SK-N-SH (cell line): ENCODE results near the gene SYNJ2. TPM values are rescaled to one million over a fixed set of nuclear protein-coding genes. Genes with fewer than 3 reads are reported as not detected.

Experiments
- CTCF ChIA-PET: fragments of 300-600, 350-600 bp; formaldehyde crosslinking; extraction: SDS; loops from one replicate; lab custom pipeline; 2021; lab: Yijun Ruan, JAX
- POLR2A ChIA-PET: fragments of 350-600 bp; sonication (Branson Sonifier 250); formaldehyde crosslinking; extraction: SDS; loops from one replicate; lab custom pipeline; 2020; ENCODE audit warnings: antibody characterized with exemption, inconsistent platforms; lab: Yijun Ruan, JAX
- DNase-seq: peaks from one replicate; pipeline ENCODE4 v3.0.0; 2012
- H2AFZ ChIP-seq: fragments of 200-600 bp; sonication (generic); 2 replicates; pipeline ENCODE4 v1.8.1; 2016; ENCODE audit warnings: antibody characterized with exemption, mild to moderate bottlenecking, low read depth
- H3F3A ChIP-seq: fragments of 200-600 bp; sonication (generic); replicated peaks from 2 replicates; pipeline ENCODE3; 2016; ENCODE audit warnings: antibody characterized with exemption, mild to moderate bottlenecking; ENCODE audit not compliant: insufficient read depth
- H3K27ac ChIP-seq, 2 experiments: fragments of 200-500 bp in 1 of 2; fragments of 200-600 bp in 1 of 2; sonication (Bioruptor generic) in 1 of 2; sonication (generic), shearing (Covaris generic) in 1 of 2; 2 replicates each; pipeline versions ENCODE4 v1.5.1 to v1.6.1; 2014 to 2016; ENCODE audit warnings: low read depth in 2 of 2, inconsistent platforms in 1 of 2, low read length in 1 of 2, mild to moderate bottlenecking in 1 of 2, mixed read lengths in 1 of 2
- H3K27me3 ChIP-seq: fragments of 200-600 bp; sonication (generic), shearing (Covaris generic); 2 replicates; pipeline ENCODE4 v1.6.1; 2016; ENCODE audit warnings: mixed run types; ENCODE audit not compliant: insufficient read depth
- H3K36me3 ChIP-seq, 2 experiments: fragments of 200-500 bp in 1 of 2; fragments of 200-600 bp in 1 of 2; sonication (Bioruptor generic) in 1 of 2; sonication (generic) in 1 of 2; replicated peaks in 1 of 2; 2 replicates each; pipeline versions ENCODE3 to v1.5.1; 2014 to 2016; ENCODE audit warnings: low read length in 1 of 2, mild to moderate bottlenecking in 1 of 2; ENCODE audit not compliant: insufficient read depth in 2 of 2, control insufficient read depth in 1 of 2
- H3K4me1 ChIP-seq, 2 experiments: fragments of 200-500 bp in 1 of 2; fragments of 200-600 bp in 1 of 2; sonication (Bioruptor generic) in 1 of 2; sonication (generic), shearing (Covaris generic) in 1 of 2; 2 replicates each; pipeline versions ENCODE4 v1.5.1 to v1.6.1; 2014 to 2016; ENCODE audit warnings: low read depth in 1 of 2, low read length in 1 of 2, mixed run types in 1 of 2; ENCODE audit not compliant: insufficient read depth in 2 of 2, control insufficient read depth in 1 of 2
- H3K4me2 ChIP-seq: fragments of 200-600 bp; sonication (generic), shearing (Covaris generic); 2 replicates; pipeline ENCODE4 v1.6.1; 2017; ENCODE audit warnings: mixed run types
- H3K4me3 ChIP-seq, 2 experiments: fragments of 200-500 bp in 1 of 2; fragments of 200-600 bp in 1 of 2; sonication (Bioruptor generic) in 1 of 2; sonication (generic), shearing (Covaris generic) in 1 of 2; 2 replicates each; pipeline versions ENCODE4 v1.5.1 to v1.8.1; 2014 to 2016; ENCODE audit warnings: low read depth in 2 of 2, inconsistent platforms in 1 of 2, low read length in 1 of 2, mild to moderate bottlenecking in 1 of 2, mixed read lengths in 1 of 2, moderate library complexity in 1 of 2
- H3K79me2 ChIP-seq: fragments of 200-600 bp; sonication (generic); 2 replicates; pipeline ENCODE4 v1.8.1; 2017; ENCODE audit warnings: mild to moderate bottlenecking; ENCODE audit not compliant: insufficient read depth
- H3K9ac ChIP-seq: fragments of 200-600 bp; sonication (generic); 2 replicates; pipeline ENCODE4 v1.6.1; 2017; ENCODE audit warnings: mixed run types
- H3K9me2 ChIP-seq: fragments of 200-600 bp; sonication (generic); 2 replicates; pipeline ENCODE4 v1.6.1; 2017; ENCODE audit warnings: mixed run types
- H3K9me3 ChIP-seq: fragments of 200-600 bp; sonication (generic); 2 replicates; pipeline ENCODE4 v1.6.1; 2017; ENCODE audit warnings: mixed run types, mild to moderate bottlenecking, moderate library complexity
- H4K20me1 ChIP-seq: fragments of 200-600 bp; sonication (generic); 2 replicates; pipeline ENCODE4 v1.6.1; 2017; ENCODE audit warnings: mild to moderate bottlenecking, mixed run types; ENCODE audit not compliant: insufficient read depth
- CHD2 ChIP-seq: fragments of 150-350 bp; IDR thresholded peaks from 2 replicates; pipeline ENCODE4 v1.6.1; 2018; ENCODE audit warnings: low read length; ENCODE audit not compliant: partially characterized antibody
- ELF1 ChIP-seq: IDR thresholded peaks from 2 replicates; pipeline ENCODE4 v1.4.0; 2012
- GATA2 ChIP-seq: sonication (generic); formaldehyde crosslinking; IDR thresholded peaks from 2 replicates; pipeline ENCODE4 v1.5.0; 2020; ENCODE audit warnings: mild to moderate bottlenecking, missing genetic modification reagents
- JUND ChIP-seq: IDR thresholded peaks from 2 replicates; pipeline ENCODE4 v1.4.0; 2012
- MEF2A ChIP-seq: IDR thresholded peaks from 2 replicates; pipeline ENCODE4 v1.4.0; 2012; ENCODE audit warnings: low read depth, borderline replicate concordance
- MXI1 ChIP-seq: IDR thresholded peaks from 2 replicates; pipeline ENCODE4 v1.6.1; 2012; ENCODE audit warnings: mild to moderate bottlenecking, low read depth, low read length, improper control_type of control experiment
- NFIC ChIP-seq: IDR thresholded peaks from 2 replicates; pipeline ENCODE4 v1.4.0; 2012; ENCODE audit warnings: borderline replicate concordance
- POLR2AphosphoS5 ChIP-seq: IDR thresholded peaks from 2 replicates; pipeline ENCODE4 v1.6.1; 2012; ENCODE audit warnings: low read depth, low read length
- RAD21 ChIP-seq: IDR thresholded peaks from 2 replicates; pipeline ENCODE4 v1.6.1; 2012; ENCODE audit warnings: mild to moderate bottlenecking, low read length
- SMC3 ChIP-seq: IDR thresholded peaks from 2 replicates; pipeline ENCODE4 v1.6.1; 2012; ENCODE audit warnings: low read depth, low read length, improper control_type of control experiment
- TAF1 ChIP-seq: IDR thresholded peaks from 2 replicates; pipeline ENCODE4 v1.6.1; 2012; ENCODE audit warnings: low read depth, mild to moderate bottlenecking, low read length, moderate library complexity, borderline replicate concordance
- TCF12 ChIP-seq: IDR thresholded peaks from 2 replicates; pipeline ENCODE4 v1.4.0; 2012
- WGBS: methylation state at CpG from one replicate; pipeline ENCODE4 v1.1.6; 2017; ENCODE audit warnings: low lambda C conversion rate; 5-methylcytosine and 5-hydroxymethylcytosine counted together
- polyA plus RNA-seq, 3 experiments: library from polyadenylated mRNA; depleted of rRNA; stranded (reverse); fragments of >200 nt; gene quantifications; 2 replicates each; pipeline ENCODE4 v1.2.3, GENCODE V29; 2012
- TF ChIP-seq, protein P1 (sequence below): fragments of 150-350 bp; IDR thresholded peaks from 2 replicates; pipeline ENCODE4 v1.6.1; 2016; ENCODE audit warnings: mild to moderate bottlenecking, low read depth, low read length
- TF ChIP-seq, protein P2 (sequence below): IDR thresholded peaks from 2 replicates; pipeline ENCODE4 v1.6.1; 2012; ENCODE audit warnings: mild to moderate bottlenecking, low read depth, low read length, moderate library complexity
- TF ChIP-seq, protein P3 (sequence below): IDR thresholded peaks from 2 replicates; pipeline ENCODE4; 2012
- TF ChIP-seq, protein P4 (sequence below): IDR thresholded peaks from 2 replicates; pipeline ENCODE4 v1.4.0; 2012; ENCODE audit warnings: low read depth, borderline replicate concordance
- TF ChIP-seq, protein P5 (sequence below): IDR thresholded peaks from 2 replicates; pipeline ENCODE4 v1.4.0; 2012; ENCODE audit warnings: low read depth, borderline replicate concordance
- TF ChIP-seq, protein P6 (sequence below): fragments of 150-350 bp; IDR thresholded peaks from 2 replicates; pipeline ENCODE4 v1.6.1; 2017; ENCODE audit warnings: antibody characterized with exemption, low read length, low read depth, borderline replicate concordance

SYNJ2 gene
- polyA plus RNA-seq, 1 of the 3 experiments (the other 2 are of a cell fraction): 40.0 TPM

DNA sequence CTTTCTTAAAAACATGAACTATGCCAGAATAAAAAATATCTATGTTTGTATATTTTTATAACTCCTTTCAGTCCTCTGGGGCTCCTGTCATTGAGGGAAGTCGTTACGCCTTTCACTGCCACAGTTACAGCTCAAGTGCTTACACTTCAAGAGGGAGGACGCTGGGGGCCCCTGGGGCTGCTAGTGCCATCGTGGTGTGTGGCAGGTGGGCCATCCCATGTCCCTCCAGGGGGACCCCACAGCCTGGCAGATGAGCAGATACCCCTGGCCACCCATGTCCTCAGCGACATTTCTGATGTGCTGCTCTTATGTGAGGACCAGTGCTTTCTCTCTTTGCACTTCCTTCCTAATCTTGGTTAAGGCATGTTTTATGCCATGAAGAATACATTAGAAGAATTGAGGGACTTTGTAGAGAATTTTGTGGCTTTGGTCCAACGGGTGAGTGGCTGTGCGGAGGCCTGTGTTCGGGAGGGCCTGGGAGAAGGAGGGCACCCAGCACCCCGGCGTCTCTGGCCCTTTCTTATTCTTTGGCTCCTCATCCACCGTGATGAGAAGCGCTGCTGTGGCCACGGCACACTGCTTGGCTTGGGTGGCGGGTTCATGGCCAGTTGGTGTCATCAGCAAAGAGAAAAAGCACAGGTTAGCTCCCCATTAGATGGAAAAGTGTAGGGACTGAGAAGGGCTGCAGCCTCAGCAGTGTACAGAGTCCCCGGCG is 38.3 kb upstream of the SYNJ2 start:
- no peaks in the 10 kb centered on the region for H3K9me2 ChIP-seq
- H2AFZ ChIP-seq: no peak overlapping the region
- POLR2A ChIA-PET: no interaction called here
- H3K36me3 ChIP-seq: peaks cover 58 to 67% of the 10 kb centered on the region in 2 experiments
- peaks cover 3% of the 10 kb centered on the region for H3F3A ChIP-seq
- CTCF ChIA-PET: no interaction called here
- 94% methylated on average over 15 of the region's 16 CpGs for WGBS
- no peaks in the 10 kb centered on the region for H3K79me2 ChIP-seq
- 0 out of 2 replicates have a peak, but pooled peaks cover 3% of the 10 kb centered on the region for H3K9me3 ChIP-seq
- TF ChIP-seq, protein P1, sequence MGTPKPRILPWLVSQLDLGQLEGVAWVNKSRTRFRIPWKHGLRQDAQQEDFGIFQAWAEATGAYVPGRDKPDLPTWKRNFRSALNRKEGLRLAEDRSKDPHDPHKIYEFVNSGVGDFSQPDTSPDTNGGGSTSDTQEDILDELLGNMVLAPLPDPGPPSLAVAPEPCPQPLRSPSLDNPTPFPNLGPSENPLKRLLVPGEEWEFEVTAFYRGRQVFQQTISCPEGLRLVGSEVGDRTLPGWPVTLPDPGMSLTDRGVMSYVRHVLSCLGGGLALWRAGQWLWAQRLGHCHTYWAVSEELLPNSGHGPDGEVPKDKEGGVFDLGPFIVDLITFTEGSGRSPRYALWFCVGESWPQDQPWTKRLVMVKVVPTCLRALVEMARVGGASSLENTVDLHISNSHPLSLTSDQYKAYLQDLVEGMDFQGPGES: no peak
- TF ChIP-seq GATA2 (CRISPR knock-in tag): no peak
- TF ChIP-seq, protein P2, sequence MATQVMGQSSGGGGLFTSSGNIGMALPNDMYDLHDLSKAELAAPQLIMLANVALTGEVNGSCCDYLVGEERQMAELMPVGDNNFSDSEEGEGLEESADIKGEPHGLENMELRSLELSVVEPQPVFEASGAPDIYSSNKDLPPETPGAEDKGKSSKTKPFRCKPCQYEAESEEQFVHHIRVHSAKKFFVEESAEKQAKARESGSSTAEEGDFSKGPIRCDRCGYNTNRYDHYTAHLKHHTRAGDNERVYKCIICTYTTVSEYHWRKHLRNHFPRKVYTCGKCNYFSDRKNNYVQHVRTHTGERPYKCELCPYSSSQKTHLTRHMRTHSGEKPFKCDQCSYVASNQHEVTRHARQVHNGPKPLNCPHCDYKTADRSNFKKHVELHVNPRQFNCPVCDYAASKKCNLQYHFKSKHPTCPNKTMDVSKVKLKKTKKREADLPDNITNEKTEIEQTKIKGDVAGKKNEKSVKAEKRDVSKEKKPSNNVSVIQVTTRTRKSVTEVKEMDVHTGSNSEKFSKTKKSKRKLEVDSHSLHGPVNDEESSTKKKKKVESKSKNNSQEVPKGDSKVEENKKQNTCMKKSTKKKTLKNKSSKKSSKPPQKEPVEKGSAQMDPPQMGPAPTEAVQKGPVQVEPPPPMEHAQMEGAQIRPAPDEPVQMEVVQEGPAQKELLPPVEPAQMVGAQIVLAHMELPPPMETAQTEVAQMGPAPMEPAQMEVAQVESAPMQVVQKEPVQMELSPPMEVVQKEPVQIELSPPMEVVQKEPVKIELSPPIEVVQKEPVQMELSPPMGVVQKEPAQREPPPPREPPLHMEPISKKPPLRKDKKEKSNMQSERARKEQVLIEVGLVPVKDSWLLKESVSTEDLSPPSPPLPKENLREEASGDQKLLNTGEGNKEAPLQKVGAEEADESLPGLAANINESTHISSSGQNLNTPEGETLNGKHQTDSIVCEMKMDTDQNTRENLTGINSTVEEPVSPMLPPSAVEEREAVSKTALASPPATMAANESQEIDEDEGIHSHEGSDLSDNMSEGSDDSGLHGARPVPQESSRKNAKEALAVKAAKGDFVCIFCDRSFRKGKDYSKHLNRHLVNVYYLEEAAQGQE: no peak
- no peak for TF ChIP-seq SMC3
- TF ChIP-seq NFIC: no peak
- no peak for TF ChIP-seq MXI1
- TF ChIP-seq, protein P3, sequence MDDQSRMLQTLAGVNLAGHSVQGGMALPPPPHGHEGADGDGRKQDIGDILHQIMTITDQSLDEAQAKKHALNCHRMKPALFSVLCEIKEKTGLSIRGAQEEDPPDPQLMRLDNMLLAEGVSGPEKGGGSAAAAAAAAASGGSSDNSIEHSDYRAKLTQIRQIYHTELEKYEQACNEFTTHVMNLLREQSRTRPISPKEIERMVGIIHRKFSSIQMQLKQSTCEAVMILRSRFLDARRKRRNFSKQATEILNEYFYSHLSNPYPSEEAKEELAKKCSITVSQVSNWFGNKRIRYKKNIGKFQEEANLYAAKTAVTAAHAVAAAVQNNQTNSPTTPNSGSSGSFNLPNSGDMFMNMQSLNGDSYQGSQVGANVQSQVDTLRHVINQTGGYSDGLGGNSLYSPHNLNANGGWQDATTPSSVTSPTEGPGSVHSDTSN: no peak
- TF ChIP-seq POLR2AphosphoS5: no peak
- no peak for TF ChIP-seq MEF2A
- TF ChIP-seq, protein P4, sequence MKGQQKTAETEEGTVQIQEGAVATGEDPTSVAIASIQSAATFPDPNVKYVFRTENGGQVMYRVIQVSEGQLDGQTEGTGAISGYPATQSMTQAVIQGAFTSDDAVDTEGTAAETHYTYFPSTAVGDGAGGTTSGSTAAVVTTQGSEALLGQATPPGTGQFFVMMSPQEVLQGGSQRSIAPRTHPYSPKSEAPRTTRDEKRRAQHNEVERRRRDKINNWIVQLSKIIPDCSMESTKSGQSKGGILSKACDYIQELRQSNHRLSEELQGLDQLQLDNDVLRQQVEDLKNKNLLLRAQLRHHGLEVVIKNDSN: no peak
- no peak for TF ChIP-seq TAF1
- TF ChIP-seq JUND: no peak
- TF ChIP-seq RAD21: no peak
- TF ChIP-seq CHD2: no peak
- TF ChIP-seq TCF12: no peak
- TF ChIP-seq, protein P5, sequence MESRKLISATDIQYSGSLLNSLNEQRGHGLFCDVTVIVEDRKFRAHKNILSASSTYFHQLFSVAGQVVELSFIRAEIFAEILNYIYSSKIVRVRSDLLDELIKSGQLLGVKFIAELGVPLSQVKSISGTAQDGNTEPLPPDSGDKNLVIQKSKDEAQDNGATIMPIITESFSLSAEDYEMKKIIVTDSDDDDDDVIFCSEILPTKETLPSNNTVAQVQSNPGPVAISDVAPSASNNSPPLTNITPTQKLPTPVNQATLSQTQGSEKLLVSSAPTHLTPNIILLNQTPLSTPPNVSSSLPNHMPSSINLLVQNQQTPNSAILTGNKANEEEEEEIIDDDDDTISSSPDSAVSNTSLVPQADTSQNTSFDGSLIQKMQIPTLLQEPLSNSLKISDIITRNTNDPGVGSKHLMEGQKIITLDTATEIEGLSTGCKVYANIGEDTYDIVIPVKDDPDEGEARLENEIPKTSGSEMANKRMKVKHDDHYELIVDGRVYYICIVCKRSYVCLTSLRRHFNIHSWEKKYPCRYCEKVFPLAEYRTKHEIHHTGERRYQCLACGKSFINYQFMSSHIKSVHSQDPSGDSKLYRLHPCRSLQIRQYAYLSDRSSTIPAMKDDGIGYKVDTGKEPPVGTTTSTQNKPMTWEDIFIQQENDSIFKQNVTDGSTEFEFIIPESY: no peak
- TF ChIP-seq ELF1: no peak
- TF ChIP-seq, protein P6, sequence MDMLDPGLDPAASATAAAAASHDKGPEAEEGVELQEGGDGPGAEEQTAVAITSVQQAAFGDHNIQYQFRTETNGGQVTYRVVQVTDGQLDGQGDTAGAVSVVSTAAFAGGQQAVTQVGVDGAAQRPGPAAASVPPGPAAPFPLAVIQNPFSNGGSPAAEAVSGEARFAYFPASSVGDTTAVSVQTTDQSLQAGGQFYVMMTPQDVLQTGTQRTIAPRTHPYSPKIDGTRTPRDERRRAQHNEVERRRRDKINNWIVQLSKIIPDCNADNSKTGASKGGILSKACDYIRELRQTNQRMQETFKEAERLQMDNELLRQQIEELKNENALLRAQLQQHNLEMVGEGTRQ: no peak
- H3K27me3 ChIP-seq: no peaks in the 10 kb centered on the region
- H3K9ac ChIP-seq: no peak overlapping the region
- no peaks in the 10 kb centered on the region for H4K20me1 ChIP-seq
- DNase-seq: no peak
- H3K27ac ChIP-seq: no peak overlapping the region
- no peaks in the 10 kb centered on the region for H3K4me1 ChIP-seq
- no peak overlapping the region for H3K4me2 ChIP-seq
- no peak overlapping the region for H3K4me3 ChIP-seq
